Calu3 (cell line): ENCODE measurements around the gene TNFAIP2. TPM values are rescaled to one million over a fixed set of nuclear protein-coding genes. Genes with fewer than 3 reads are reported as not detected.

Experiments
- BruUV-seq: library from RNA; stranded (reverse); fragments of 400-500 nt; replicated peaks from 2 replicates; lab custom pipeline; 2021; lab: Mats Ljungman, UMichigan
- CTCF ChIA-PET: fragments of 300-600 bp; sonication (Branson Sonifier 250); formaldehyde crosslinking; loops from one replicate; lab custom pipeline; 2022; ENCODE audit warnings: antibody characterized with exemption; lab: Charles Lee
- DNase-seq: peaks from one replicate; pipeline ENCODE4 v3.0.0; 2022
- H3K27ac Mint-ChIP-seq: one replicate; pipeline ENCODE4 v1.8.0; 2022; ENCODE audit warnings: mixed read lengths; ENCODE audit not compliant: unreplicated experiment
- H3K27me3 Mint-ChIP-seq: one replicate; pipeline ENCODE4 v1.8.0; 2022; ENCODE audit warnings: mixed read lengths; ENCODE audit not compliant: unreplicated experiment
- H3K36me3 Mint-ChIP-seq: one replicate; pipeline ENCODE4 v1.8.0; 2022; ENCODE audit warnings: mild to moderate bottlenecking, moderate library complexity, mixed read lengths; ENCODE audit not compliant: insufficient read depth, unreplicated experiment
- H3K4me1 Mint-ChIP-seq: one replicate; pipeline ENCODE4 v1.8.0; 2022; ENCODE audit warnings: mild to moderate bottlenecking, low read depth, mixed read lengths; ENCODE audit not compliant: unreplicated experiment
- H3K4me3 Mint-ChIP-seq: one replicate; pipeline ENCODE4 v1.8.0; 2022; ENCODE audit warnings: mild to moderate bottlenecking, low read depth, moderate library complexity, mixed read lengths; ENCODE audit not compliant: unreplicated experiment
- H3K9me3 Mint-ChIP-seq: one replicate; pipeline ENCODE4 v1.8.0; 2022; ENCODE audit warnings: low read depth, mixed read lengths; ENCODE audit not compliant: unreplicated experiment
- CTCF ChIP-seq: fragments of 200-600 bp; IDR thresholded peaks from one replicate; pipeline ENCODE4 v1.8.0; 2022; ENCODE audit warnings: antibody characterized with exemption; ENCODE audit not compliant: unreplicated experiment
- intact Hi-C: fragments of 100-400 bp; cut with micrococcal nuclease; formaldehyde crosslinking; loops from one replicate; pipeline ENCODE4 v1.10.0; 2022; ENCODE audit not compliant: unreplicated experiment
- total RNA-seq: library from RNA; stranded (reverse); gene quantifications from 2 replicates; pipeline ENCODE4 v1.2.3, GENCODE V29; 2022

TNFAIP2 gene
- total RNA-seq, 1 experiment from 2014 or later, result 195 TPM

- Mint-ChIP-seq H3K27ac (no peak overlapping the region), H3K9me3 (no peaks in the 10 kb centered on the region)
Observed at GRCh38 chr14:103160321-103161053, 37.2 kb downstream of the TNFAIP2 start.

GRCh38 chr14:103161054-103161397, 37.8 kb downstream of the TNFAIP2 start:
- BruUV-seq, result no TSS peak
- Mint-ChIP-seq H3K4me1 (peaks cover 9% of the 10 kb centered on the region), H3K36me3 (peaks cover 3% of the 10 kb centered on the region), H3K4me3 (no peak overlapping the region), H3K27me3 (no peaks in the 10 kb centered on the region), H3K9me3 (no peaks in the 10 kb centered on the region), H3K27ac (no peak overlapping the region)
- DNase-seq, result peak; percentile 69
- no peak for TF ChIP-seq CTCF
- CTCF ChIA-PET, result no interaction called here
- intact Hi-C loops, result no loop called here

More at GRCh38 chr14:103160321-103161053, 37.2 kb downstream of the TNFAIP2 start:
- DNase-seq, result no peak
- Mint-ChIP-seq H3K27me3 (no peaks in the 10 kb centered on the region), H3K4me1 (peaks cover 9% of the 10 kb centered on the region), H3K4me3 (no peak overlapping the region), H3K36me3 (peaks cover 3% of the 10 kb centered on the region)
- intact Hi-C loops, result no loop called here
- CTCF ChIA-PET, result no interaction called here
- BruUV-seq, result no TSS peak
- TF ChIP-seq CTCF, result no peak

GRCh38 chr14:103163199-103163598, 39.9 kb downstream of the TNFAIP2 start:
- Mint-ChIP-seq H3K27me3 (no peaks in the 10 kb centered on the region), H3K36me3 (peaks cover 3% of the 10 kb centered on the region), H3K4me1 (peaks cover 9% of the 10 kb centered on the region), H3K27ac (no peak overlapping the region), H3K4me3 (no peak overlapping the region), H3K9me3 (no peaks in the 10 kb centered on the region)
- no TSS peak for BruUV-seq
- no peak for DNase-seq
- no peak for TF ChIP-seq CTCF
- intact Hi-C loops, result no loop called here
- CTCF ChIA-PET, result no interaction called here

- Mint-ChIP-seq H3K27me3 (no peaks in the 10 kb centered on the region), H3K9me3 (no peaks in the 10 kb centered on the region), H3K27ac (no peak overlapping the region), H3K36me3 (peaks cover 3% of the 10 kb centered on the region), H3K4me3 (no peak overlapping the region), H3K4me1 (peaks cover 9% of the 10 kb centered on the region)
- DNase-seq, result no peak
- no peak for TF ChIP-seq CTCF
- CTCF ChIA-PET, result no interaction called here
- BruUV-seq, result no TSS peak
- intact Hi-C loops, result no loop called here
Observed at GRCh38 chr14:103164006-103164405, 40.7 kb downstream of the TNFAIP2 start.
